Panc1 (cell line): Measurements from ENCODE around the gene CAPN8. TPM values are rescaled to one million over a fixed set of nuclear protein-coding genes. Genes with fewer than 3 reads are reported as not detected.

Source experiments
- ATAC-seq: fragments of 200-7000 bp; cut with Tn5 transposase; 2 replicates; pipeline ENCODE4 v1.9.1; 2020; ENCODE audit warnings: mild to moderate bottlenecking, moderate library complexity
- BruUV-seq: library from RNA; stranded (reverse); fragments of 400-500 nt; replicated peaks from 2 replicates; lab custom pipeline; 2021; lab: Mats Ljungman, UMichigan
- CTCF ChIA-PET: fragments of 300-600 bp; sonication (Branson Sonifier 250); formaldehyde crosslinking; loops from one replicate; lab custom pipeline; 2022; ENCODE audit warnings: antibody characterized with exemption; lab: Charles Lee
- POLR2A ChIA-PET: fragments of 300-600 bp; sonication (Branson Sonifier 250); formaldehyde crosslinking; loops from one replicate; lab custom pipeline; 2022; ENCODE audit warnings: antibody characterized with exemption; lab: Charles Lee
- DNase-seq: peaks from one replicate; pipeline ENCODE4 v3.0.0-alpha.2; 2010; ENCODE audit warnings: low read depth, low spot score
- H3K27ac ChIP-seq: 2 replicates; pipeline ENCODE4 v1.5.1; 2011; ENCODE audit warnings: mild to moderate bottlenecking, low read length, inconsistent platforms
- H3K27me3 ChIP-seq: fragments of 200-500 bp; sonication (Bioruptor generic); 2 replicates; pipeline ENCODE4 v1.6.0; 2014; ENCODE audit warnings: low read length, inconsistent platforms; ENCODE audit not compliant: control insufficient read depth, insufficient read depth
- H3K36me3 ChIP-seq: fragments of 200-500 bp; sonication (Bioruptor generic); 2 replicates; pipeline ENCODE4 v1.5.1; 2014; ENCODE audit warnings: inconsistent platforms, mild to moderate bottlenecking, low read length, moderate library complexity; ENCODE audit not compliant: control insufficient read depth, insufficient read depth
- H3K4me1 ChIP-seq: 2 replicates; pipeline ENCODE4 v1.5.1; 2011; ENCODE audit warnings: inconsistent platforms, mild to moderate bottlenecking, low read length, moderate library complexity; ENCODE audit not compliant: control insufficient read depth, insufficient read depth
- H3K4me3 ChIP-seq, 2 experiments: 2 replicates each; pipeline ENCODE4 v1.5.1; 2011 to 2012; ENCODE audit warnings: low read depth in 2 of 2, low read length in 2 of 2, mild to moderate bottlenecking in 2 of 2, inconsistent platforms in 1 of 2, moderate library complexity in 1 of 2
- H3K9me3 ChIP-seq: fragments of 200-500 bp; sonication (Bioruptor generic); 2 replicates; pipeline ENCODE4 v1.5.1; 2014; ENCODE audit warnings: low read depth, mild to moderate bottlenecking, inconsistent platforms, low read length, moderate library complexity; ENCODE audit not compliant: control insufficient read depth, insufficient read depth
- POLR2AphosphoS5 ChIP-seq: IDR thresholded peaks from 2 replicates; pipeline ENCODE4 v1.6.1; 2012; ENCODE audit warnings: mild to moderate bottlenecking, low read depth, low read length, moderate library complexity
- SIN3A ChIP-seq: IDR thresholded peaks from 2 replicates; pipeline ENCODE4 v1.6.1; 2012; ENCODE audit warnings: low read depth, mild to moderate bottlenecking, low read length, moderate library complexity, borderline replicate concordance; ENCODE audit not compliant: insufficient read depth
- TCF7L2 ChIP-seq: IDR thresholded peaks from 2 replicates; pipeline ENCODE4 v1.6.1; 2011; ENCODE audit warnings: mild to moderate bottlenecking, low read depth, low read length, inconsistent platforms
- in situ Hi-C: cut with HindIII; loops from 2 replicates; pipeline ENCODE4 v1.10.0; 2016; ENCODE audit warnings: low sequenced_read_pairs, low pct_unique_long_range_greater_than_20kb
- intact Hi-C: fragments of 100-400 bp; cut with micrococcal nuclease; formaldehyde crosslinking; loops from one replicate; pipeline ENCODE4 v1.10.0; 2022; ENCODE audit not compliant: unreplicated experiment
- total RNA-seq: library from RNA; stranded (reverse); gene quantifications from one replicate; pipeline ENCODE4 v1.2.1, GENCODE V29; 2021; ENCODE audit not compliant: unreplicated experiment
- TF ChIP-seq, protein P1 (sequence below), 2 experiments: IDR thresholded peaks; 2 replicates each; pipeline ENCODE4 v1.6.1; 2011 to 2012; ENCODE audit warnings: low read depth in 2 of 2, control low read depth in 1 of 2, low read length in 1 of 2, mild to moderate bottlenecking in 1 of 2, moderate library complexity in 1 of 2; ENCODE audit not compliant: insufficient read depth in 1 of 2
- TF ChIP-seq, protein P2 (sequence below): fragments of 450-650 bp; IDR thresholded peaks from 2 replicates; pipeline ENCODE4 v1.5.1; 2017; ENCODE audit warnings: mild to moderate bottlenecking

Gene CAPN8
- total RNA-seq, 1 experiment from 2014 or later: 0.28 TPM

DNA sequence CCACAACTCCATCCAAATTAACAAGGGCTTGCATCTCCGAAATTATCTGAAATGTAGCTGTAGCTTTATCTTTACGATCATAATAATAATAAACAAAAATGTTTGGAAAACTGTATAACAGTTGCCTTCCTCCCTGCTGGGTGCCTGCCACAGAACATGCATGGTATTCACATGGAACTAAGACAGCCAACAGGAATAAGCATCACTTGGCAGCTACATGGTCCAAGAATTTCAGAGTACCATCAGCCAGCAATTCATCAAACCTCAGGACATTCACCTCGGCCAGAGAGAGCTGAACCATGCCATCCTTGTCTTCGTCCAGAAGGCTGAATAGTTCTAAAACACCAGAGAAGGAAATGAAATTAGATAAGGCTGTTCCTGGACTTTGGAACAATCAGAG is 122.7 kb downstream of the CAPN8 start:
- BruUV-seq: no TSS peak

DNA sequence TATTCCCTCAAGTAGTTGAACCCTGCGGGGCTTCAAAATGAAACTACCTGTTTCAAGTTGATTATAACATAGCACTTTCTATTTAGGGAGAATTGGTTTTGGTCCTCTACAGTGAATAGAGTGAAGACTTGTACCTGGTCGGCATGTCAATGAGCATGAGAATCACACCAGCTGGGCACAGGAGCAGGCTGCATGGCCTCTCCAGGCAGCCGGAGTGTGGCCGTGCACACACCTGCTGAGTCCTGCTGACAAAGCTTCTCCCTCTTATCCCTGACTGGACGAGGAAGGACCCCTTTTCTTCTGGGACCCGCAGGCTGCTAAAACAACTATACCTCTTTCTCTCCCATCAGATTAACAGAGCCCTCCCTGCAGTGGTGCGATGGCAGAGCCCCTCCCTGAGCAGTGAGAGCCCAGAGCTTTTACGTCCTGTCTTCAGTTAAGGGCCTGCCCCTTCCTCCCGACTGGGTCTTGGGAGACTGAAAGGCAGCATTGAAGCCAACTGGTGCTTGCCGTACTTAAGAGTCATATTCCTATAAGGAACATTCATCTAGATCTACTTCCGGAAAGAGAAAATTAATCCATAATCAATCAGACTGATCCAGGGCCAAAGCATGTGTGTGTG is 124.9 kb downstream of the CAPN8 start:
- CTCF ChIA-PET: interaction anchor here (0.8 kb wide), 1 partner anchor 407 kb away, joined by 3 read pairs; no protein-coding TSS in a partner anchor
- in situ Hi-C loops (no loop called here), intact Hi-C loops (no loop called here)
- ATAC-seq: no peak
- H3K9me3 ChIP-seq: no peaks in the 10 kb centered on the region
- H3K27me3 ChIP-seq: no peaks in the 10 kb centered on the region; the same call in 1 of the 2 replicates
- no peaks in the 10 kb centered on the region for H3K36me3 ChIP-seq
- no peak for TF ChIP-seq SIN3A
- TF ChIP-seq, protein P1, sequence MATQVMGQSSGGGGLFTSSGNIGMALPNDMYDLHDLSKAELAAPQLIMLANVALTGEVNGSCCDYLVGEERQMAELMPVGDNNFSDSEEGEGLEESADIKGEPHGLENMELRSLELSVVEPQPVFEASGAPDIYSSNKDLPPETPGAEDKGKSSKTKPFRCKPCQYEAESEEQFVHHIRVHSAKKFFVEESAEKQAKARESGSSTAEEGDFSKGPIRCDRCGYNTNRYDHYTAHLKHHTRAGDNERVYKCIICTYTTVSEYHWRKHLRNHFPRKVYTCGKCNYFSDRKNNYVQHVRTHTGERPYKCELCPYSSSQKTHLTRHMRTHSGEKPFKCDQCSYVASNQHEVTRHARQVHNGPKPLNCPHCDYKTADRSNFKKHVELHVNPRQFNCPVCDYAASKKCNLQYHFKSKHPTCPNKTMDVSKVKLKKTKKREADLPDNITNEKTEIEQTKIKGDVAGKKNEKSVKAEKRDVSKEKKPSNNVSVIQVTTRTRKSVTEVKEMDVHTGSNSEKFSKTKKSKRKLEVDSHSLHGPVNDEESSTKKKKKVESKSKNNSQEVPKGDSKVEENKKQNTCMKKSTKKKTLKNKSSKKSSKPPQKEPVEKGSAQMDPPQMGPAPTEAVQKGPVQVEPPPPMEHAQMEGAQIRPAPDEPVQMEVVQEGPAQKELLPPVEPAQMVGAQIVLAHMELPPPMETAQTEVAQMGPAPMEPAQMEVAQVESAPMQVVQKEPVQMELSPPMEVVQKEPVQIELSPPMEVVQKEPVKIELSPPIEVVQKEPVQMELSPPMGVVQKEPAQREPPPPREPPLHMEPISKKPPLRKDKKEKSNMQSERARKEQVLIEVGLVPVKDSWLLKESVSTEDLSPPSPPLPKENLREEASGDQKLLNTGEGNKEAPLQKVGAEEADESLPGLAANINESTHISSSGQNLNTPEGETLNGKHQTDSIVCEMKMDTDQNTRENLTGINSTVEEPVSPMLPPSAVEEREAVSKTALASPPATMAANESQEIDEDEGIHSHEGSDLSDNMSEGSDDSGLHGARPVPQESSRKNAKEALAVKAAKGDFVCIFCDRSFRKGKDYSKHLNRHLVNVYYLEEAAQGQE (IDR thresholded peaks at IDR 0.05; ENCODE audit: insufficient read depth in 1 of 2, low read depth in 2 of 2, low read length in 1 of 2): no peak
- TF ChIP-seq TCF7L2: no peak
- TF ChIP-seq, protein P2, sequence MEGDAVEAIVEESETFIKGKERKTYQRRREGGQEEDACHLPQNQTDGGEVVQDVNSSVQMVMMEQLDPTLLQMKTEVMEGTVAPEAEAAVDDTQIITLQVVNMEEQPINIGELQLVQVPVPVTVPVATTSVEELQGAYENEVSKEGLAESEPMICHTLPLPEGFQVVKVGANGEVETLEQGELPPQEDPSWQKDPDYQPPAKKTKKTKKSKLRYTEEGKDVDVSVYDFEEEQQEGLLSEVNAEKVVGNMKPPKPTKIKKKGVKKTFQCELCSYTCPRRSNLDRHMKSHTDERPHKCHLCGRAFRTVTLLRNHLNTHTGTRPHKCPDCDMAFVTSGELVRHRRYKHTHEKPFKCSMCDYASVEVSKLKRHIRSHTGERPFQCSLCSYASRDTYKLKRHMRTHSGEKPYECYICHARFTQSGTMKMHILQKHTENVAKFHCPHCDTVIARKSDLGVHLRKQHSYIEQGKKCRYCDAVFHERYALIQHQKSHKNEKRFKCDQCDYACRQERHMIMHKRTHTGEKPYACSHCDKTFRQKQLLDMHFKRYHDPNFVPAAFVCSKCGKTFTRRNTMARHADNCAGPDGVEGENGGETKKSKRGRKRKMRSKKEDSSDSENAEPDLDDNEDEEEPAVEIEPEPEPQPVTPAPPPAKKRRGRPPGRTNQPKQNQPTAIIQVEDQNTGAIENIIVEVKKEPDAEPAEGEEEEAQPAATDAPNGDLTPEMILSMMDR: no peak
- TF ChIP-seq POLR2AphosphoS5: no peak
- no peak overlapping the region for H3K27ac ChIP-seq
- no peak for DNase-seq
- POLR2A ChIA-PET: no interaction called here
- H3K4me3 ChIP-seq: no peak overlapping the region
- BruUV-seq: no TSS peak
- H3K4me1 ChIP-seq: no peaks in the 10 kb centered on the region

More for the DNA sequence above, 122.7 kb downstream of the CAPN8 start:
- intact Hi-C loops: no loop called here
- TF ChIP-seq SIN3A (no peak), POLR2AphosphoS5 (no peak), TCF7L2 (no peak)
- TF ChIP-seq, protein P2: no peak
- TF ChIP-seq, protein P1 (IDR thresholded peaks at IDR 0.05; ENCODE audit: insufficient read depth in 1 of 2, low read depth in 2 of 2, low read length in 1 of 2): no peak
- ATAC-seq: no peak
- POLR2A ChIA-PET: no interaction called here
- H3K4me1 ChIP-seq: no peaks in the 10 kb centered on the region
- H3K9me3 ChIP-seq: no peaks in the 10 kb centered on the region
- in situ Hi-C loops: no loop called here
- H3K27me3 ChIP-seq: no peaks in the 10 kb centered on the region; the same call in 1 of the 2 replicates
- no peak overlapping the region for H3K27ac ChIP-seq
- H3K4me3 ChIP-seq: no peak overlapping the region
- CTCF ChIA-PET: no interaction called here
- H3K36me3 ChIP-seq: no peaks in the 10 kb centered on the region
- DNase-seq: no peak
